Thyroid gland (tissue), 4 donors: Measurements from ENCODE around the gene ATP2A2. TPM values are rescaled to one million over a fixed set of nuclear protein-coding genes. Genes with fewer than 3 reads are reported as not detected.
A peak's percentile ranks its signal among the peaks of the same experiment; 100 is the strongest.
"Not testable (repeated sequence)": the region's sequence is repeated elsewhere in the genome, so short reads cannot be mapped to it uniquely, and the experiment has no call there.

Experiments used
- DNase-seq, 2 donors: peaks; one replicate each; pipeline ENCODE4 v3.0.0-alpha.2; 2019
- H3K27ac ChIP-seq, 3 donors: fragments of 200-600 bp; sonication (generic); 1 replicate in 2 of 3; 2 replicates in 1 of 3; pipeline ENCODE4 v1.5.1; 2016 to 2019; ENCODE audit warnings: mild to moderate bottlenecking in 1 of 3, moderate library complexity in 1 of 3
- H3K27me3 ChIP-seq: fragments of 200-600 bp; sonication (generic); one replicate; pipeline ENCODE4 v1.5.1; 2019
- H3K36me3 ChIP-seq, 2 donors: fragments of 200-600 bp; sonication (generic); one replicate each; pipeline ENCODE4 v1.5.1; 2016 to 2019
- H3K4me1 ChIP-seq, 2 donors: fragments of 200-600 bp; sonication (generic); one replicate each; pipeline ENCODE4 v1.5.1; 2017 to 2019
- H3K4me3 ChIP-seq, 3 donors: fragments of 200-600 bp; sonication (generic); replicated peaks in 1 of 3; 1 replicate in 2 of 3; 2 replicates in 1 of 3; pipeline ENCODE4 v1.5.1; 2016; ENCODE audit warnings: mild to moderate bottlenecking in 1 of 3
- H3K9me3 ChIP-seq: fragments of 200-600 bp; sonication (generic); one replicate; pipeline ENCODE4 v1.5.1; 2017
- CTCF ChIP-seq, 6 experiments: fragments of 200-600 bp in 3 of 6; fragments of 450-650 bp in 3 of 6; sonication (generic) in 3 of 6; IDR thresholded peaks; one replicate each; pipeline ENCODE4 v1.5.1; 2016 to 2019; ENCODE audit warnings: antibody characterized with exemption in 6 of 6, mild to moderate bottlenecking in 2 of 6, inconsistent platforms in 1 of 6, moderate library complexity in 1 of 6
- POLR2A ChIP-seq, 2 donors: fragments of 450-650 bp; IDR thresholded peaks; one replicate each; pipeline ENCODE4 v1.6.1; 2017; ENCODE audit warnings: antibody characterized with exemption in 2 of 2, mild to moderate bottlenecking in 2 of 2, moderate library complexity in 1 of 2
- WGBS, 2 donors: methylation state at CpG; one replicate each; pipeline ENCODE4 v1.1.5; 2017; 5-methylcytosine and 5-hydroxymethylcytosine counted together
- intact Hi-C: fragments of 100-400 bp; cut with DNase I; formaldehyde crosslinking; loops from one replicate; pipeline ENCODE4 v1.15.1; 2023
- total RNA-seq, 4 donors: library from RNA; depleted of rRNA; stranded (reverse); fragments of >200 nt; gene quantifications; one replicate each; pipeline ENCODE4 v1.2.3, GENCODE V29; 2016

Gene ATP2A2
- total RNA-seq, 4 donors from 2014 or later, result 126 to 220 (median 174) TPM

GRCh38 chr12:110339184-110339952 lies 58.3 kb downstream of the ATP2A2 start:
- peak overlapping the region in 2 of 3 donors; percentile 14 to 45 for H3K27ac ChIP-seq
- intact Hi-C loops, result no loop called here

GRCh38 chr12:110340261-110340660 lies 59.2 kb downstream of the ATP2A2 start:
- Histone ChIP-seq H3K27ac (peak overlapping the region in 1 of 3 donors; percentile 14), H3K36me3 (peaks cover 97 to 98% of the 10 kb centered on the region in 2 donors), H3K4me1 (peaks cover 10 to 12% of the 10 kb centered on the region in 2 donors)
- WGBS, 2 donors, result 97% methylated on average over 8 of the region's 8 CpGs
- H3K9me3 ChIP-seq, H3K4me3 ChIP-seq, intact Hi-C loops, H3K27me3 ChIP-seq, DNase-seq: not testable (repeated sequence)

More at GRCh38 chr12:110339184-110339952, 58.3 kb downstream of the ATP2A2 start:
- TF ChIP-seq CTCF (IDR thresholded peaks at IDR 0.05) (no peak), POLR2A (IDR thresholded peaks at IDR 0.05) (no peak)
- DNase-seq, result no peak
- Histone ChIP-seq H3K9me3 (no peaks in the 10 kb centered on the region), H3K27me3 (no peaks in the 10 kb centered on the region), H3K4me1 (peaks cover 6 to 10% of the 10 kb centered on the region in 2 donors), H3K36me3 (peaks cover 96 to 99% of the 10 kb centered on the region in 2 donors), H3K4me3 (no peak overlapping the region)
- 79 to 81% methylated on average over 8 of the region's 8 CpGs for WGBS, 2 donors

- H3K36me3 ChIP-seq, result peaks cover 96 to 98% of the 10 kb centered on the region in 2 donors
- WGBS, 2 donors, result 88 to 94% methylated on average over 18 of the region's 18 CpGs
- H3K27ac ChIP-seq, result no peak overlapping the region
Measured at GRCh38 chr12:110340706-110341105, 59.7 kb downstream of the ATP2A2 start.

GRCh38 chr12:110342157-110342556 lies 61.1 kb downstream of the ATP2A2 start:
- intact Hi-C loops, result no loop called here
- no peaks in the 10 kb centered on the region for H3K9me3 ChIP-seq
- WGBS, 2 donors, result 96% methylated on average over 15 of the region's 15 CpGs
- no peaks in the 10 kb centered on the region for H3K27me3 ChIP-seq
- peaks cover 14 to 18% of the 10 kb centered on the region in 2 donors for H3K4me1 ChIP-seq
- H3K4me3 ChIP-seq, result no peak overlapping the region
- H3K36me3 ChIP-seq, result peaks cover 96% of the 10 kb centered on the region in 2 donors
- H3K27ac ChIP-seq, result no peak overlapping the region
- no peak for TF ChIP-seq POLR2A (IDR thresholded peaks at IDR 0.05)
- no peak for TF ChIP-seq CTCF (IDR thresholded peaks at IDR 0.05)
- DNase-seq, result no peak

More at GRCh38 chr12:110340706-110341105, 59.7 kb downstream of the ATP2A2 start:
- peaks cover 12 to 15% of the 10 kb centered on the region in 2 donors for H3K4me1 ChIP-seq
- H3K4me3 ChIP-seq, result no peak overlapping the region
- H3K9me3 ChIP-seq, result no peaks in the 10 kb centered on the region
- intact Hi-C loops, result no loop called here
- H3K27me3 ChIP-seq, result no peaks in the 10 kb centered on the region
- peak in 1 of 2 donors; percentile 7 for DNase-seq
- TF ChIP-seq CTCF (IDR thresholded peaks at IDR 0.05) (no peak), POLR2A (IDR thresholded peaks at IDR 0.05) (no peak)

GRCh38 chr12:110343114-110343513 lies 62.1 kb downstream of the ATP2A2 start:
- H3K27ac ChIP-seq, result no peak overlapping the region

More at GRCh38 chr12:110343114-110343513, 62.1 kb downstream of the ATP2A2 start:
- intact Hi-C loops, result no loop called here
- TF ChIP-seq POLR2A (IDR thresholded peaks at IDR 0.05) (no peak), CTCF (IDR thresholded peaks at IDR 0.05) (no peak)
- Histone ChIP-seq H3K4me3 (no peak overlapping the region), H3K36me3 (peaks cover 95 to 96% of the 10 kb centered on the region in 2 donors), H3K27me3 (no peaks in the 10 kb centered on the region), H3K9me3 (no peaks in the 10 kb centered on the region), H3K4me1 (peaks cover 14 to 18% of the 10 kb centered on the region in 2 donors)
- WGBS, 2 donors, result 91% methylated on average over 5 of the region's 5 CpGs
- DNase-seq, result no peak
